GM12878 (cell line): ENCODE results near the gene ANO10. TPM values are rescaled to one million over a fixed set of nuclear protein-coding genes. Genes with fewer than 3 reads are reported as not detected.

Experiments used
- ATAC-seq: fragments of 200-7000 bp; cut with Tn5 transposase; 3 replicates; pipeline ENCODE4 v1.9.1; 2020; ENCODE audit warnings: mild to moderate bottlenecking, moderate library complexity
- BruUV-seq: library from RNA; stranded (reverse); fragments of 400-500 nt; replicated peaks from 2 replicates; lab custom pipeline; 2021; lab: Mats Ljungman, UMichigan
- CTCF ChIA-PET: fragments of 300-600 bp; sonication (Branson Sonifier 250); formaldehyde crosslinking; extraction: SDS; loops from one replicate; lab custom pipeline; 2021; ENCODE audit warnings: inconsistent platforms; lab: Yijun Ruan, JAX
- POLR2A ChIA-PET: fragments of 350-600 bp; formaldehyde crosslinking; extraction: SDS; loops from one replicate; lab custom pipeline; 2021; ENCODE audit warnings: inconsistent platforms; lab: Charles Lee
- RAD21 ChIA-PET: fragments of 300-600 bp; sonication (Branson Sonifier 250); formaldehyde crosslinking; loops from one replicate; lab custom pipeline; 2023; ENCODE audit warnings: antibody characterized with exemption; ENCODE audit not compliant: unreplicated experiment; lab: Charles Lee
- SMC1A ChIA-PET: fragments of 300-600 bp; sonication (Branson Sonifier 250); formaldehyde crosslinking; loops from one replicate; lab custom pipeline; 2023; ENCODE audit not compliant: unreplicated experiment, uncharacterized antibody; lab: Charles Lee
- DNase-seq: peaks from one replicate; pipeline ENCODE4 v3.0.0-alpha.2; 2011; ENCODE audit warnings: low read depth, low spot score
- FAIRE-seq: peaks from 3 replicates; lab custom pipeline; 2011; peaks lifted over from hg19 to GRCh38; lab: Jason Lieb, UNC
- H2AFZ ChIP-seq: 2 replicates; pipeline ENCODE4 v1.6.0; 2011; ENCODE audit warnings: low read depth, low read length, control low read depth; ENCODE audit not compliant: control insufficient read depth
- H3K27ac ChIP-seq: 2 replicates; pipeline ENCODE4 v1.5.1; 2011; ENCODE audit warnings: control low read depth; ENCODE audit not compliant: control insufficient read depth, insufficient read depth
- H3K27me3 ChIP-seq, 2 experiments: replicated peaks in 1 of 2; 2 replicates each; pipeline versions ENCODE4 v1.6.0 to v1.6.1; 2011; ENCODE audit warnings: low read length in 1 of 2; ENCODE audit not compliant: control insufficient read depth in 2 of 2, insufficient read depth in 2 of 2
- H3K36me3 ChIP-seq, 2 experiments: 2 replicates each; pipeline ENCODE4 v1.5.1; 2011; ENCODE audit warnings: low read length in 1 of 2; ENCODE audit not compliant: control insufficient read depth in 2 of 2, insufficient read depth in 2 of 2
- H3K4me1 ChIP-seq: 2 replicates; pipeline ENCODE4 v1.6.1; 2011; ENCODE audit warnings: mild to moderate bottlenecking, low read length, moderate library complexity, mixed read lengths; ENCODE audit not compliant: control insufficient read depth, insufficient read depth
- H3K4me2 ChIP-seq: 2 replicates; pipeline ENCODE4 v1.6.0; 2011; ENCODE audit warnings: control low read depth; ENCODE audit not compliant: control insufficient read depth, insufficient read depth
- H3K4me3 ChIP-seq: fragments of 200-600 bp; sonication (generic); 2 replicates; pipeline ENCODE4 v1.5.1; 2016
- H3K79me2 ChIP-seq: 2 replicates; pipeline ENCODE4 v1.6.0; 2011; ENCODE audit warnings: low read length; ENCODE audit not compliant: control insufficient read depth, insufficient read depth
- H3K9ac ChIP-seq: 2 replicates; pipeline ENCODE4 v1.8.0; 2011; ENCODE audit warnings: low read length, control low read depth, mixed read lengths; ENCODE audit not compliant: control insufficient read depth, insufficient read depth
- H3K9me3 ChIP-seq: replicated peaks from 3 replicates; pipeline ENCODE4 v1.5.1; 2011; ENCODE audit warnings: mild to moderate bottlenecking, low read length; ENCODE audit not compliant: control insufficient read depth, insufficient read depth
- H4K20me1 ChIP-seq: 2 replicates; pipeline ENCODE4 v1.6.0; 2011; ENCODE audit not compliant: control insufficient read depth, insufficient read depth
- ATF7 ChIP-seq: fragments of 450-650 bp; IDR thresholded peaks from 2 replicates; pipeline ENCODE4 v1.6.1; 2016; ENCODE audit warnings: low read depth, mild to moderate bottlenecking
- BRCA1 ChIP-seq: IDR thresholded peaks from 2 replicates; pipeline ENCODE4 v1.6.1; 2011; ENCODE audit warnings: low read depth, low read length, improper control_type of control experiment
- CHD4 ChIP-seq: fragments of 200-600 bp; sonication (generic); IDR thresholded peaks from 2 replicates; pipeline ENCODE4 v1.6.1; 2016; ENCODE audit warnings: mild to moderate bottlenecking
- CTCF ChIP-seq, 3 experiments: IDR thresholded peaks in 2 of 3; conservative IDR thresholded peaks in 1 of 3; 2 replicates each; pipeline ENCODE4 v1.5.1; 2011; ENCODE audit warnings: low read depth in 3 of 3, low read length in 3 of 3, mild to moderate bottlenecking in 3 of 3, control low read depth in 2 of 3, moderate library complexity in 2 of 3, inconsistent platforms in 1 of 3, mixed read lengths in 1 of 3; ENCODE audit not compliant: control insufficient read depth in 2 of 3, insufficient read depth in 1 of 3; ENCODE audit errors: extremely low read depth in 1 of 3
- EGR1 ChIP-seq, 2 experiments: IDR thresholded peaks; 1 replicate in 1 of 2; 2 replicates in 1 of 2; pipeline ENCODE4 v1.6.1; 2011 to 2012; ENCODE audit warnings: low read depth in 2 of 2, low read length in 2 of 2, borderline replicate concordance in 1 of 2, mild to moderate bottlenecking in 1 of 2, moderate library complexity in 1 of 2
- RBBP5 ChIP-seq: fragments of 200-600 bp; sonication (generic); conservative IDR thresholded peaks from 2 replicates; pipeline ENCODE4 v1.6.1; 2016
- SPI1 ChIP-seq: IDR thresholded peaks from 2 replicates; pipeline ENCODE4 v1.6.1; 2011; ENCODE audit warnings: low read depth, mild to moderate bottlenecking, low read length, moderate library complexity, borderline replicate concordance; ENCODE audit not compliant: insufficient read depth
- SRF ChIP-seq, 2 experiments: IDR thresholded peaks; 2 replicates each; pipeline ENCODE4 v1.6.1; 2011; ENCODE audit warnings: low read depth in 2 of 2, low read length in 2 of 2, mild to moderate bottlenecking in 1 of 2, moderate library complexity in 1 of 2
- STAT1 ChIP-seq: fragments of 450-650 bp; conservative IDR thresholded peaks from 2 replicates; pipeline ENCODE4 v1.6.1; 2014; ENCODE audit warnings: antibody characterized with exemption, mild to moderate bottlenecking
- STAT3 ChIP-seq: IDR thresholded peaks from 2 replicates; pipeline ENCODE4 v1.6.1; 2011; ENCODE audit warnings: low read depth, low read length, improper control_type of control experiment
- TAF1 ChIP-seq: IDR thresholded peaks from 2 replicates; pipeline ENCODE4 v1.6.1; 2011; ENCODE audit warnings: mild to moderate bottlenecking, low read depth, low read length, borderline replicate concordance
- TCF12 ChIP-seq: IDR thresholded peaks from 2 replicates; pipeline ENCODE4 v1.6.1; 2011; ENCODE audit warnings: low read depth, mild to moderate bottlenecking, low read length
- USF1 ChIP-seq: IDR thresholded peaks from 2 replicates; pipeline ENCODE4 v1.6.1; 2011; ENCODE audit warnings: borderline replicate concordance, low read depth, mild to moderate bottlenecking, moderate library complexity, mixed read lengths, low read length; ENCODE audit not compliant: insufficient read depth; ENCODE audit errors: extremely low read length
- ZBED1 ChIP-seq: IDR thresholded peaks from 2 replicates; pipeline ENCODE4 v1.6.1; 2016; ENCODE audit warnings: borderline replicate concordance
- ZNF384 ChIP-seq: IDR thresholded peaks from 2 replicates; pipeline ENCODE4 v1.6.1; 2012; ENCODE audit warnings: low read depth, mild to moderate bottlenecking, low read length, improper control_type of control experiment, borderline replicate concordance
- WGBS: methylation state at CpG from one replicate; pipeline ENCODE4 v1.1.6; 2016; ENCODE audit warnings: low lambda C conversion rate; ENCODE audit not compliant: insufficient replicate concordance, insufficient coverage; ENCODE audit errors: missing lambda C conversion rate; 5-methylcytosine and 5-hydroxymethylcytosine counted together
- in situ Hi-C: fragments of 300-500 bp; cut with MboI; formaldehyde crosslinking; loops from 9 replicates; pipeline ENCODE4 v1.14.3; 2018; ENCODE audit warnings: mixed read lengths
- intact Hi-C: fragments of 100-400 bp; cut with micrococcal nuclease; formaldehyde crosslinking; loops from one replicate; pipeline ENCODE4 v1.14.2; 2022; ENCODE audit not compliant: unreplicated experiment
- polyA plus RNA-seq, 11 experiments: library from polyadenylated mRNA; depleted of rRNA in 4 of 11; unstranded in 6 of 11; stranded (reverse) in 5 of 11; fragments of >200 nt; fragmentation: Nextera tagmentation in 4 of 11; fragmentation: Illumina TruSeq in 1 of 11; extraction: Ambion mirVana in 4 of 11; extraction: Trizol in 1 of 11; gene quantifications; 1 replicate in 1 of 11; 2 replicates in 10 of 11; pipeline versions ENCODE4 v1.2.1 to v1.2.3, GENCODE V29; 2011 to 2016; ENCODE audit warnings: inconsistent platforms in 2 of 11, missing spikeins in 2 of 11, low read depth in 1 of 11
- total RNA-seq, 4 experiments: library from RNA; depleted of rRNA in 3 of 4; stranded (reverse); fragments of >200 nt in 3 of 4; fragmentation: Illumina TruSeq in 1 of 4; extraction: Trizol in 1 of 4; gene quantifications; 2 replicates each; pipeline versions ENCODE4 v1.2.1 to v1.2.3, GENCODE V29; 2013 to 2021

The ANO10 gene
- total and polyA plus RNA-seq, 10 of the 15 experiments (the other 5 are each of a cell fraction or from before 2014, with no cell fraction given): 0.29 to 21.9 (median 1.6) TPM

- CTCF ChIA-PET: no interaction called here
- no peak for TF ChIP-seq ATF7
- TF ChIP-seq CTCF (IDR thresholded peaks at IDR 0.05 in 2 of 3, conservative IDR thresholded peaks at IDR 0.05 in 1 of 3; ENCODE audit: control insufficient read depth in 2 of 3, extremely low read depth in 1 of 3, insufficient read depth in 1 of 3, low read depth in 3 of 3, low read length in 3 of 3): no peak
- no peak for TF ChIP-seq RBBP5
- TF ChIP-seq STAT3: no peak
- TF ChIP-seq CHD4: no peak
- TF ChIP-seq BRCA1: no peak
- TF ChIP-seq STAT1: no peak
- no peak for TF ChIP-seq SPI1
- no peak for TF ChIP-seq SRF (IDR thresholded peaks at IDR 0.05; ENCODE audit: low read depth in 2 of 2, low read length in 2 of 2)
- TF ChIP-seq EGR1 (IDR thresholded peaks at IDR 0.05; ENCODE audit: borderline replicate concordance in 1 of 2, low read depth in 2 of 2, low read length in 2 of 2): no peak
- TF ChIP-seq TAF1: no peak
- no peak for TF ChIP-seq ZBED1
- TF ChIP-seq USF1: no peak
- TF ChIP-seq ZNF384: no peak
- no peak for TF ChIP-seq TCF12
- 51% methylated on average over 10 of the region's 10 CpGs for WGBS
- Histone ChIP-seq H3K36me3 (no peaks in the 10 kb centered on the region), H3K27me3 (no peaks in the 10 kb centered on the region), H3K27ac (no peak overlapping the region), H2AFZ (no peak overlapping the region), H3K79me2 (no peaks in the 10 kb centered on the region), H4K20me1 (no peaks in the 10 kb centered on the region), H3K9me3 (no peaks in the 10 kb centered on the region), H3K4me3 (no peak overlapping the region), H3K9ac (no peak overlapping the region), H3K4me1 (no peaks in the 10 kb centered on the region), H3K4me2 (no peak overlapping the region)
- intact Hi-C loops (no loop called here), in situ Hi-C loops (no loop called here)
- DNase-seq (no peak), ATAC-seq (no peak), FAIRE-seq (no peak)
- BruUV-seq: no TSS peak
- RAD21 ChIA-PET: no interaction called here
- POLR2A ChIA-PET: no interaction called here
- SMC1A ChIA-PET: no interaction called here
Observed at GRCh38 chr3:43473244-43473643, 148.6 kb downstream of the ANO10 start.
